Fibroblast of the aortic adventitia (primary cell): ENCODE results near the gene BMPR1A. TPM values are rescaled to one million over a fixed set of nuclear protein-coding genes. Genes with fewer than 3 reads are reported as not detected.
A peak's percentile ranks its signal among the peaks of the same experiment; 100 is the strongest.

Experiments
- DNase-seq: peaks from one replicate; pipeline ENCODE4 v3.0.0-alpha.2; 2010; ENCODE audit warnings: low read depth
- H3K4me3 ChIP-seq: 2 replicates; pipeline ENCODE4 v1.5.1; 2011; ENCODE audit warnings: low read depth, mild to moderate bottlenecking, control low read depth, low read length, moderate library complexity
- CTCF ChIP-seq: IDR thresholded peaks from 2 replicates; pipeline ENCODE4 v1.5.1; 2011; ENCODE audit warnings: mild to moderate bottlenecking, low read length, control low read depth, inconsistent platforms; ENCODE audit not compliant: insufficient read depth
- total RNA-seq: library from RNA; depleted of rRNA; stranded (reverse); fragments of >200 nt; gene quantifications from 2 replicates; pipeline ENCODE4 v1.2.3, GENCODE V29; 2012; ENCODE audit warnings: low replicate concordance

The BMPR1A gene
- total RNA-seq, 1 donor = 74.7 TPM

DNA sequence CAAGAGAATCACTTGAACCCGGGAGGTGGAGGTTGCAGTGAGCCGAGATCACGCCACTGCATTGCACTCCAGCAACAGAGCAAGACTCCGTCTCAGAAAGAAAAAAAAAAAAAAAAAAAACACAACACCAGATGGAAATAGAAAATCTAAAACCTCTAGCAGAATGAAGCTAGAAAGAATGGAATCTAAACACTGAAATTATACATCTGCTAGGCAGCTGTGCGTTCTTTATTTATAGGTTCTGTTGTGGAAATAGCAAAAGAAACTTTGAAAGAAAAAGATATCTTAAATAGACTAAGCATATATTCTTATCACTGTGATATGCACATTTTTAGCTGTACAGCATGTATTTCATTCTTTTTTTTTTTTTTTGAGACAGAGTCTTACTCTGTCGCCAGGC, 17.1 kb downstream of the BMPR1A start:
- no peak overlapping the region for H3K4me3 ChIP-seq
- no peak for TF ChIP-seq CTCF
- DNase-seq = no peak

DNA sequence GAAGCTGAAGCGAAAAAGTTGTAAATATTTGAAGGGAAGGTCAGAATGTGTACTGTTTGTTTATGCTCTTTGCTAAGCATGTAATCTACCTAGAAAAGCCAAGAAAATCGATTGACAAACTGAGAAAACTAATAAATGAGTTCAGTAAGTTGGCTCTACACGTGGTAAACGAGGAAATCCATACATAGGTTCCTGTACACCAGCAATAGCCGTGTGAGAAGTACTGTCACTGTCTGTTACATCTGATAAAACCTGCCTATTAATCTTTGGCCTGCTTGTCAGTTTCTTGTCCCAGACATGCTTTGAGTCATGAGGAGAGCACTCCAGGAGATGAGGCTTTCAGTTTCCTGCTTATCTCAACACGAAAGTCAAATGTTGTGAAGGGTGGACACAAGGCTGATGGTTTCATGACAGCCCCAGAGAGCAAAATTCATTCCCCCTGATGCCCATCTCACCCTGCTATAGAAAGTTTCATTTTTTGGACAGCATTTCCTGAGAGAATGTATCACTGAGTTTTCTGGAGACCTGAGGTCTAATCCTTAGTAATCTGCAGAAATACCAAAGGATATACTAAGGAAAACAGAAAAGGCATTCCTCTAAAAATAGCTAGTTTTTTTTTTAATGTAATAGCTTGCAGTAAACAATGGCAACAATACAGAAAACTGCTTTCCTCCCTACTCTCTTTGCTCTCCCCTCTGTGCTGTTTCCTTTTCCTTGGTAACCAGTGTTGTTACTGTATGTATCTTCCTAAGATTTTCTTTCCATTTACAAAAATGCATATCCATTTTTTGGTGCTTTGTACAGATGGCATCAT, 18.8 kb downstream of the BMPR1A start:
- no peak overlapping the region for H3K4me3 ChIP-seq
- DNase-seq = peak; percentile 27
- no peak for TF ChIP-seq CTCF

GRCh38 chr10:86775870-86776180, 19.4 kb downstream of the BMPR1A start:
- DNase-seq = no peak

DNA sequence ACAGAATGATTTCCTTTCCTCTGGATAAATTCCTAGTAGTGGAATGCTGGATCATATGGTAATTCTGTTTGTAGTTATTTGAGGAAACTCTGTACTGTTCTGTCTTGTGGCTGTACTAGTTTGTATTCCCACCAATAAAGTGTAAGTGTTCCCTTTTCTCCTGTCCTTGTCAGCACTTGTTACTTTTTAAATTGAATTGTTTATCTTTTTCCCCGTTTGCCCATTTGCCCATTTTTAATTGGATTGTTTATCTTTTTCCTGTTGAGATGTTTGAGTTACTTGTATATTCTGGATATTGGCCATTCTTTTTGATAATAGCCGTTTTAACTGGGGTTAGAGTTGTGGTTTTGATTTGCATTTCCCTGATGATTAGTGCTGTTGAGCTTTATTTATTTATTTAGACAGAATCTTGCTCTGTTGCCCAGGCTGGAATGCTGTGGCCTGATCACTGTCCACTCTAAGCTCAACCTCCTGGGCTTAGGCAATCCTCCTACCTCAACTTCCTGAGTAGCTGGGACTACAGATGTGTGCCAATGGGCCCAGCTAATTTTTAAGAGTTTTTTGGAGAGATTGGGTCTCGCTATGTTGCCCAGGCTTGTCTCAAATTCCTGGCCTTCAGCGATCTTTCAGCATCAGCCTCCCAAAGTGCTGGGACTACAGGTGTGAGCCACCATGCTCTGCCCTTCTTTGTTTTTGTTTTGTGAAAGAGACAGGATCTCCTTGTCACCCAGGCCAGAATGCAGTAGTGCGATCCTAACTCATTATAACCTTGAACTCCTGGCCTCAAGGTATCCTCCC, 23.0 kb downstream of the BMPR1A start:
- no peak overlapping the region for H3K4me3 ChIP-seq
- DNase-seq = peak; percentile 70
- no peak for TF ChIP-seq CTCF

More at GRCh38 chr10:86775870-86776180, 19.4 kb downstream of the BMPR1A start:
- no peak overlapping the region for H3K4me3 ChIP-seq
- TF ChIP-seq CTCF = no peak

- DNase-seq = peak; percentile 52
Observed at GRCh38 chr10:86782701-86783418, 26.4 kb downstream of the BMPR1A start.

GRCh38 chr10:86785037-86785436, 28.6 kb downstream of the BMPR1A start:
- TF ChIP-seq CTCF = no peak
- H3K4me3 ChIP-seq = no peak overlapping the region
- no peak for DNase-seq

More at GRCh38 chr10:86782701-86783418, 26.4 kb downstream of the BMPR1A start:
- TF ChIP-seq CTCF = no peak
- no peak overlapping the region for H3K4me3 ChIP-seq
